Chondrocyte (in vitro differentiated cells): ENCODE data around the gene TIMM21. TPM values are rescaled to one million over a fixed set of nuclear protein-coding genes. Genes with fewer than 3 reads are reported as not detected.

Experiments
- DNase-seq: peaks from one replicate; pipeline ENCODE4 v3.0.0; 2021; ENCODE audit warnings: mixed read lengths, low spot score
- H3K27ac Mint-ChIP-seq: one replicate; pipeline ENCODE4 v1.8.0; 2021; ENCODE audit warnings: mild to moderate bottlenecking, moderate library complexity, mixed read lengths; ENCODE audit not compliant: unreplicated experiment
- H3K27me3 Mint-ChIP-seq: 2 replicates; pipeline ENCODE4 v1.8.0; 2021; ENCODE audit warnings: low read depth, mixed read lengths
- H3K36me3 Mint-ChIP-seq: 2 replicates; pipeline ENCODE4 v1.8.0; 2021; ENCODE audit warnings: low read depth, mixed read lengths
- H3K4me1 Mint-ChIP-seq: 2 replicates; pipeline ENCODE4 v1.8.0; 2021; ENCODE audit warnings: low read depth, mild to moderate bottlenecking, mixed read lengths
- H3K4me3 Mint-ChIP-seq: one replicate; pipeline ENCODE4 v1.8.0; 2021; ENCODE audit warnings: mild to moderate bottlenecking, moderate library complexity, mixed read lengths; ENCODE audit not compliant: unreplicated experiment
- H3K9me3 Mint-ChIP-seq: 2 replicates; pipeline ENCODE4 v1.8.0; 2021; ENCODE audit warnings: low read depth, mixed read lengths
- CTCF ChIP-seq: fragments of 200-600 bp; sonication (generic); IDR thresholded peaks from 2 replicates; pipeline ENCODE4 v1.5.0; 2021; ENCODE audit warnings: antibody characterized with exemption, mild to moderate bottlenecking, moderate library complexity
- total RNA-seq: library from RNA; stranded (reverse); gene quantifications from 3 replicates; pipeline ENCODE4 v1.2.1, GENCODE V29; 2021

TIMM21 gene
- total RNA-seq, 1 donor from 2014 or later: 23.8 TPM

GRCh38 chr18:74194691-74195090 is 46.4 kb downstream of the TIMM21 start:
- H3K4me3 Mint-ChIP-seq: no peak overlapping the region
- no peak overlapping the region for H3K27ac Mint-ChIP-seq
- H3K27me3 Mint-ChIP-seq: peaks cover 33% of the 10 kb centered on the region
- peaks cover 6% of the 10 kb centered on the region for H3K4me1 Mint-ChIP-seq
- H3K9me3 Mint-ChIP-seq: no peaks in the 10 kb centered on the region
- no peak for DNase-seq
- TF ChIP-seq CTCF: no peak
- no peaks in the 10 kb centered on the region for H3K36me3 Mint-ChIP-seq

- no peak for DNase-seq
- peaks cover 25% of the 10 kb centered on the region for H3K27me3 Mint-ChIP-seq
- TF ChIP-seq CTCF: peak; percentile 99
- H3K27ac Mint-ChIP-seq: no peak overlapping the region
- H3K9me3 Mint-ChIP-seq: no peaks in the 10 kb centered on the region
- H3K4me1 Mint-ChIP-seq: peaks cover 6% of the 10 kb centered on the region
- H3K36me3 Mint-ChIP-seq: no peaks in the 10 kb centered on the region
- H3K4me3 Mint-ChIP-seq: peak overlapping the region; percentile 58
Measured at GRCh38 chr18:74196220-74197119, 48.1 kb downstream of the TIMM21 start.

GRCh38 chr18:74197705-74198341 is 49.5 kb downstream of the TIMM21 start:
- Mint-ChIP-seq H3K36me3 (no peaks in the 10 kb centered on the region), H3K27me3 (peaks cover 24% of the 10 kb centered on the region), H3K27ac (no peak overlapping the region), H3K9me3 (no peaks in the 10 kb centered on the region), H3K4me3 (no peak overlapping the region), H3K4me1 (peaks cover 6% of the 10 kb centered on the region)
- DNase-seq: no peak
- TF ChIP-seq CTCF: no peak

- H3K27ac Mint-ChIP-seq: no peak overlapping the region
- peaks cover 21% of the 10 kb centered on the region for H3K27me3 Mint-ChIP-seq
- H3K9me3 Mint-ChIP-seq: no peaks in the 10 kb centered on the region
- peaks cover 6% of the 10 kb centered on the region for H3K4me1 Mint-ChIP-seq
- H3K36me3 Mint-ChIP-seq: no peaks in the 10 kb centered on the region
- no peak for DNase-seq
- TF ChIP-seq CTCF: no peak
- H3K4me3 Mint-ChIP-seq: no peak overlapping the region
Measured at GRCh38 chr18:74198453-74198852, 50.1 kb downstream of the TIMM21 start.

GRCh38 chr18:74200780-74201179 is 52.5 kb downstream of the TIMM21 start:
- no peak overlapping the region for H3K27ac Mint-ChIP-seq

More at GRCh38 chr18:74200780-74201179, 52.5 kb downstream of the TIMM21 start:
- no peak overlapping the region for H3K4me3 Mint-ChIP-seq
- DNase-seq: no peak
- no peak for TF ChIP-seq CTCF
- no peaks in the 10 kb centered on the region for H3K36me3 Mint-ChIP-seq
- peaks cover 6% of the 10 kb centered on the region for H3K4me1 Mint-ChIP-seq
- peaks cover 8% of the 10 kb centered on the region for H3K27me3 Mint-ChIP-seq
- no peaks in the 10 kb centered on the region for H3K9me3 Mint-ChIP-seq
